Psoas muscle (tissue), 8 donors: ENCODE measurements around the gene RBM47. TPM values are rescaled to one million over a fixed set of nuclear protein-coding genes. Genes with fewer than 3 reads are reported as not detected.
A peak's percentile ranks its signal among the peaks of the same experiment; 100 is the strongest.
"Not testable (repeated sequence)": the region's sequence is repeated elsewhere in the genome, so short reads cannot be mapped to it uniquely, and the experiment has no call there.

Source experiments
- ATAC-seq, 4 donors: fragments of 200-7000 bp; cut with Tn5 transposase; one replicate each; pipeline ENCODE4 v1.9.1; 2020; ENCODE audit warnings: moderate library complexity in 3 of 4, mild to moderate bottlenecking in 2 of 4
- DNase-seq, 2 donors: peaks; one replicate each; pipeline ENCODE4 v3.0.0-alpha.2; 2020
- H3K27ac ChIP-seq: fragments of 200-600 bp; one replicate; pipeline ENCODE4 v1.8.0; 2022
- H3K27me3 ChIP-seq, 3 donors: fragments of 200-600 bp in 1 of 3; one replicate each; pipeline versions ENCODE4 v1.6.1 to v1.8.0; 2013 to 2022; ENCODE audit warnings: low read length in 2 of 3, mild to moderate bottlenecking in 2 of 3, moderate library complexity in 1 of 3; ENCODE audit not compliant: insufficient read depth in 3 of 3
- H3K36me3 ChIP-seq, 2 donors: fragments of 200-600 bp in 1 of 2; one replicate each; pipeline versions ENCODE4 v1.6.1 to v1.8.0; 2013 to 2022; ENCODE audit warnings: low read depth in 1 of 2, mild to moderate bottlenecking in 1 of 2, moderate library complexity in 1 of 2; ENCODE audit not compliant: insufficient read depth in 1 of 2
- H3K4me1 ChIP-seq: fragments of 200-600 bp; one replicate; pipeline ENCODE4 v1.8.0; 2022
- H3K4me3 ChIP-seq: fragments of 200-600 bp; one replicate; pipeline ENCODE4 v1.8.0; 2022; ENCODE audit warnings: mild to moderate bottlenecking
- H3K9me3 ChIP-seq: fragments of 200-600 bp; one replicate; pipeline ENCODE4 v1.8.0; 2022
- WGBS, 3 donors: extraction: QIAGEN DNeasy Blood & Tissue Kit; methylation state at CpG; one replicate each; pipeline versions ENCODE4 v1.1.6 to v1.1.7; 2013; 5-methylcytosine and 5-hydroxymethylcytosine counted together
- intact Hi-C, 2 donors: fragments of 100-400 bp; cut with DNase I; formaldehyde crosslinking; loops; one replicate each; pipeline versions ENCODE4 v1.11.0 to v1.14.2; 2022
- polyA plus RNA-seq, 3 donors: library from polyadenylated mRNA; stranded (reverse); fragments of 200-250 nt; gene quantifications; one replicate each; pipeline ENCODE4 v1.2.3, GENCODE V29; 2013
- total RNA-seq, 4 donors: library from RNA; stranded (reverse); fragmentation: NEBNext Ultra II Directional in 2 of 4; extraction: Animal tissue kit (Norgen Biotek cat#: 25700) in 2 of 4; gene quantifications; one replicate each; pipeline versions ENCODE4 v1.2.1 to v1.2.4, GENCODE V29; 2021 to 2023
- TF ChIP-seq, protein P1 (sequence below): fragments of 200-600 bp; IDR thresholded peaks from one replicate; pipeline ENCODE4 v1.8.0; 2022; ENCODE audit warnings: antibody characterized with exemption
- donor health status: healthy with polysubstance abuse.
- donor health status: DM: no; HTN: no; CAD: no; lungs with moderate emphysema.
- donor health status: Bipolar disorder and iron deficiency.
- donor health status: healthy.
- donor health status: DM: yes; HTN: yes; CAD: no.
- donor health status: DM: no; HTN: no; CAD: no.
- donor health status: DM: no; HTN: no; CAD: no.
- donor health status: DM: yes; HTN: yes; CAD: no.

The RBM47 gene
- total and polyA plus RNA-seq, 7 donors: 0.17 to 2.3 (median 1.2) TPM

DNA sequence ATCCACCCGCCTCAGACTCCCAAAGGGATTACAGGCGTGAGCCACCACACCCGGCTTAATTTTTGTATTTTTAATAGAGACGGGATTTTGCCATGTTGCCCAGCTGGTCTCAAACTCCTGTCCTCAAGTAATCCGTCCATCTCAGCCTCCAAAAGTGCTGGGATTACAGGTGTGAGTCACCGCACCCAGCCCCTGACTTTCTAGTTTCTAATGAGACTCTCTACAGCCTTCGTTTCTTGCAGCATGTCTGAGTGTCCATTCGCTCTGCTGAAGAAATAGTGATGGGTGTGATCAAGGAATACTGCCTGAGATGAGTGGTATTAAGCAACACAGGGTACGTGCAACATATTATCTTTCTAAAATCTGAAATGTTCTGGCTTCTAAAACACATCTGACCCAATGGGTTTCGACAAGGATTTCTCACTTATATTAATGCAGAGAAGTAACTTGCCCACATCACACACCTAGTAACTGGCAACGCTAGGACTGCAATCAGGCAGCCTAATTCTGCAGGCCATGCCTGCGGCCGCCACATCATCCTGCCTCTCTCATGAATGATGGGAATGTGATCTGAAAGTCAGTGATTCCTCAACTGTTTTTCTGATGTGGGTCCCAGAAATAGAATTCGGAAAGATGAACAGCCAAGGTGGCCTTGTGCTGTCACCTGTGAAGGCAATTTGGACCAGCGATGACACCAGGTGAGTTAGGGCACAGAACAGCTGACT, 74.3 kb downstream of the RBM47 start:
- ATAC-seq: no peak
- Histone ChIP-seq H3K27ac (no peak overlapping the region), H3K4me3 (no peak overlapping the region), H3K9me3 (no peaks in the 10 kb centered on the region), H3K27me3 (no peaks in the 10 kb centered on the region), H3K36me3 (no peaks in the 10 kb centered on the region), H3K4me1 (no peaks in the 10 kb centered on the region)
- TF ChIP-seq, protein P1, sequence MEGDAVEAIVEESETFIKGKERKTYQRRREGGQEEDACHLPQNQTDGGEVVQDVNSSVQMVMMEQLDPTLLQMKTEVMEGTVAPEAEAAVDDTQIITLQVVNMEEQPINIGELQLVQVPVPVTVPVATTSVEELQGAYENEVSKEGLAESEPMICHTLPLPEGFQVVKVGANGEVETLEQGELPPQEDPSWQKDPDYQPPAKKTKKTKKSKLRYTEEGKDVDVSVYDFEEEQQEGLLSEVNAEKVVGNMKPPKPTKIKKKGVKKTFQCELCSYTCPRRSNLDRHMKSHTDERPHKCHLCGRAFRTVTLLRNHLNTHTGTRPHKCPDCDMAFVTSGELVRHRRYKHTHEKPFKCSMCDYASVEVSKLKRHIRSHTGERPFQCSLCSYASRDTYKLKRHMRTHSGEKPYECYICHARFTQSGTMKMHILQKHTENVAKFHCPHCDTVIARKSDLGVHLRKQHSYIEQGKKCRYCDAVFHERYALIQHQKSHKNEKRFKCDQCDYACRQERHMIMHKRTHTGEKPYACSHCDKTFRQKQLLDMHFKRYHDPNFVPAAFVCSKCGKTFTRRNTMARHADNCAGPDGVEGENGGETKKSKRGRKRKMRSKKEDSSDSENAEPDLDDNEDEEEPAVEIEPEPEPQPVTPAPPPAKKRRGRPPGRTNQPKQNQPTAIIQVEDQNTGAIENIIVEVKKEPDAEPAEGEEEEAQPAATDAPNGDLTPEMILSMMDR: no peak
- intact Hi-C loops: no loop called here
- WGBS, 3 donors: 80 to 82% (median 82%) methylated on average over 15 of the region's 15 CpGs
- DNase-seq: no peak

DNA sequence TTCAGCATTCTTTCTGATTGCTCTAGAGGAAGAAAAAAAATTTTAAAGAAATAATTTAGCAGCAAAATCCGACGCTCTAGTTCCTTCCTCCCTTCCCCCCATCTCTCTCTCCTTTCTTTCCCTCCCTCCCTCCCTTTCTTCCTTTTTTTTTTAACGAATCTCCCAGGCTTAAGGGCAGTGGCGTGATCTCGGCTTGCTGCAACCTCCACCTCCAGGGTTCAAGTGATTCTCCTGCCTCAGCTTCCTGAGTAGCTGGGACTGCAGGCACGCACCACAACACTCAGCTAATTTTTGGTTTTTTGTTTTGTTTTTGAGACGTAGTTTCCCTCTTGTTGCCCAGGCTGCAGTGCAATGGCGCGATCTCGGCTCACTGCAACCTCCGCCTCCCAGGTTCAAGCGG, 75.0 kb downstream of the RBM47 start:
- H3K27me3 ChIP-seq, ATAC-seq, H3K4me1 ChIP-seq, H3K4me3 ChIP-seq, H3K36me3 ChIP-seq, H3K9me3 ChIP-seq, DNase-seq, intact Hi-C loops, H3K27ac ChIP-seq: not testable (repeated sequence)
- WGBS, 3 donors: 67 to 68% (median 68%) methylated on average over 12 of the region's 12 CpGs

DNA sequence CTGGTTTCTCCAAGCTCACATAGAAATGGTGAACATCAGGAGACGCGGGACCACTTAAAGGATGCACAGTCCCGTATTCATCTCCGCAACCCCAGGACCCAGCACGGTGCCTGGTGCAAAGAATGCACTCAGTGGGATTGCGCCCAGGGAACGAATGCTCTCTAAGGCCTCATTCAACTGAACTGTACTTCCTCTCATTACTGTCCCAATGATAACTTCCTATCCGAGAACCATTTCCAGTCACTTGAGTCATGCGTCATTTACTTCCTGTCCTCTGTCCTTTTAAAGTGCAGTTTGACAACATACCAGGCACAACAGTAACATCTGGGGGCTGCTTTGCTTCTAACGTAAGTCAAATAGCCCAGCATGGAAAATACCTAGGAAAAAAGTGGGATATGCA, 75.7 kb downstream of the RBM47 start:
- intact Hi-C loops: no loop called here
- no peak overlapping the region for H3K27ac ChIP-seq
- 69 to 75% (median 71%) methylated on average over 10 of the region's 10 CpGs for WGBS, 3 donors
- no peaks in the 10 kb centered on the region for H3K36me3 ChIP-seq
- no peak overlapping the region for H3K4me3 ChIP-seq
- ATAC-seq (peak in 1 of 4 donors; percentile 44), DNase-seq (no peak)
- TF ChIP-seq, protein P1: no peak
- no peaks in the 10 kb centered on the region for H3K4me1 ChIP-seq
- H3K9me3 ChIP-seq: no peaks in the 10 kb centered on the region
- no peaks in the 10 kb centered on the region for H3K27me3 ChIP-seq

DNA sequence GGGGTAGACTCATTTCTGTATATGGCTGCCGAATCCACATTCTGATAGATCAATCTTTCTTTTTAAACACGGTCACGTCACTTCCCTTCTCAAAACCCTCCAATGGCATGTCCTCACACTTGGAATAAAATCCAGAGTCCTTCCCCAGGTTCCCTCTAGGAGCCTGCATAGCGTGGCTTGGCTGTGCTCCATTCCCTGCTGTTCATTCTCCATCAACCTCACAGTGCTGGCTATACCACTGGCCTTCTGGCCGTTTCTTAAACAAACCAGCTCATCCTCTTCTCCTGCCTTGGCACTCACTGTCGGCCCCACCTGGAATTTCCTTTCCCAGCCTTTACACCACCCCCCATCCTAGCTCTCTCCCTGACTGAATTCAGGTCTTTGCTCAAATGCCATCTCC, 77.1 kb downstream of the RBM47 start:
- intact Hi-C loops: no loop called here
- no peaks in the 10 kb centered on the region for H3K4me1 ChIP-seq

DNA sequence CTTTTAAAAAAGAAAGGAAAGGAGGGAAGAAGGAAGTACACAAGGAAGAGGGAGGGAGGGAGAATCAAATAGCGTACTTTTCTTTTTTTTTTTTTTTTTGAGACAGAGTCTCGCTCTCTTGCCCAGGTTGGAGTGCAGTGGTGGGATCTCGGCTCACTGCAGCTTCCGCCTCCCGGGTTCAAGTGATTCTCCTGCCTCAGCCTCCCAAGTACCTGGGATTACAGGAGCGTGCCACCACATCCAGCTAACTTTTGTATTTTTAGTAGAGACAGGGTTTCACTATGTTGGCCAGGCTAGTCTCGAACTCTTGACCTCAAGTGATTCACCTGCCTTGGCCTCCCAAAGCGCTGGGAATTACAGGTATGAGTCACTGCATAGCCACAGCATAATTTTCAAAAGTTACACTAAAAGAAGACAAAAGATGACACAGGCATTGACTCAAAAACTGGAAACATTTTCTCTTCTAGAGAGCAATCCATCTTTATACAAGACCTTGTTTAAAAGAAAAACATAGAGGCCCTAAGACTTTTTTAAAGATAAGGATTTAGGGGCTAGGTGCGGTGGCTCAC, 78.0 kb downstream of the RBM47 start:
- WGBS, 3 donors: 73 to 92% (median 81%) methylated on average over 8 to 9 of the region's 9 CpGs
- Histone ChIP-seq H3K27ac (peak overlapping the region; percentile 36), H3K4me3 (peak overlapping the region; percentile 43)
- DNase-seq, H3K9me3 ChIP-seq, ATAC-seq, H3K27me3 ChIP-seq, H3K4me1 ChIP-seq, H3K36me3 ChIP-seq, intact Hi-C loops: not testable (repeated sequence)

More for the DNA sequence above, 77.1 kb downstream of the RBM47 start:
- no peak overlapping the region for H3K4me3 ChIP-seq
- H3K27ac ChIP-seq: no peak overlapping the region
- no peaks in the 10 kb centered on the region for H3K27me3 ChIP-seq
- ATAC-seq (no peak), DNase-seq (no peak)
- no peaks in the 10 kb centered on the region for H3K9me3 ChIP-seq
- no peaks in the 10 kb centered on the region for H3K36me3 ChIP-seq
- TF ChIP-seq, protein P1: no peak
- 57 to 63% (median 61%) methylated on average over 6 of the region's 6 CpGs for WGBS, 3 donors
